K562 (cell line): ENCODE data around the gene GCNT2. TPM values are rescaled to one million over a fixed set of nuclear protein-coding genes. Genes with fewer than 3 reads are reported as not detected.

Experiments
- ATAC-seq: fragments of 200-7000 bp; cut with Tn5 transposase; 3 replicates; pipeline ENCODE4 v1.9.1; 2020; ENCODE audit warnings: moderate library complexity
- BruUV-seq: library from RNA; stranded (reverse); fragments of 400-500 nt; replicated peaks from 2 replicates; lab custom pipeline; 2021; lab: Mats Ljungman, UMichigan
- CTCF ChIA-PET: fragments of 300-600 bp; formaldehyde crosslinking; extraction: SDS; loops from one replicate; lab custom pipeline; 2021; ENCODE audit warnings: low intra/inter-chr PET ratio; lab: Yijun Ruan, JAX
- POLR2A ChIA-PET: fragments of 300-600, 350-650 bp; sonication (Branson Sonifier 250); formaldehyde crosslinking; extraction: SDS; loops from one replicate; lab custom pipeline; 2021; ENCODE audit warnings: antibody characterized with exemption, inconsistent platforms; lab: Yijun Ruan, JAX
- DNase-seq, 4 experiments: peaks; one replicate each; pipeline versions ENCODE4 v3.0.0 to v3.0.0-alpha.2; 2011 to 2018; ENCODE audit warnings: low spot score in 3 of 4, mixed read lengths in 3 of 4; ENCODE audit errors: extremely low read depth in 1 of 4
- FAIRE-seq: peaks from 2 replicates; lab custom pipeline; 2011; peaks lifted over from hg19 to GRCh38; lab: Jason Lieb, UNC
- H2AFZ ChIP-seq: 2 replicates; pipeline ENCODE4 v1.6.0; 2011; ENCODE audit warnings: low read depth, low read length, control low read depth, inconsistent platforms
- H3K27ac ChIP-seq: fragments of 200-600 bp; 3 replicates; pipeline ENCODE4 v1.8.0; 2011; ENCODE audit warnings: low read depth, mild to moderate bottlenecking, control low read depth, inconsistent platforms, low read length, moderate library complexity, mixed read lengths; ENCODE audit errors: extremely low read depth
- H3K27me3 ChIP-seq, 2 experiments: fragments of 300-600 bp in 1 of 2; 2 replicates in 1 of 2; 3 replicates in 1 of 2; pipeline versions ENCODE4 v1.6.0 to v1.8.0; 2011; ENCODE audit warnings: inconsistent platforms in 2 of 2, low read length in 2 of 2, mild to moderate bottlenecking in 1 of 2, mixed read lengths in 1 of 2, moderate library complexity in 1 of 2; ENCODE audit not compliant: control insufficient read depth in 2 of 2, insufficient read depth in 2 of 2
- H3K36me3 ChIP-seq: fragments of 300-600 bp; 3 replicates; pipeline ENCODE4 v1.8.0; 2011; ENCODE audit warnings: mild to moderate bottlenecking, low read length, inconsistent platforms; ENCODE audit not compliant: control insufficient read depth, insufficient read depth
- H3K4me1 ChIP-seq, 2 experiments: fragments of 200-600 bp in 1 of 2; replicated peaks in 1 of 2; 2 replicates in 1 of 2; 3 replicates in 1 of 2; pipeline versions ENCODE4 v1.5.1 to v1.8.0; 2011; ENCODE audit warnings: inconsistent platforms in 2 of 2, low read length in 2 of 2, mild to moderate bottlenecking in 1 of 2, mixed read lengths in 1 of 2, moderate library complexity in 1 of 2; ENCODE audit not compliant: control insufficient read depth in 2 of 2, insufficient read depth in 2 of 2
- H3K4me2 ChIP-seq: 2 replicates; pipeline ENCODE4 v1.6.1; 2011; ENCODE audit warnings: low read length, control low read depth, inconsistent platforms, mixed read lengths; ENCODE audit not compliant: insufficient read depth
- H3K4me3 ChIP-seq: fragments of 200-600 bp; sonication (generic), shearing (Covaris generic); 2 replicates; pipeline ENCODE4 v1.5.1; 2016; ENCODE audit warnings: control low read depth, inconsistent platforms
- H3K79me2 ChIP-seq: fragments of 200-600 bp; 3 replicates; pipeline ENCODE4 v1.8.0; 2011; ENCODE audit warnings: low read length, inconsistent platforms; ENCODE audit not compliant: control insufficient read depth, insufficient read depth
- H3K9ac ChIP-seq, 2 experiments: 2 replicates each; pipeline versions ENCODE4 v1.6.0 to v1.6.1; 2011; ENCODE audit warnings: low read depth in 2 of 2, low read length in 2 of 2, control low read depth in 1 of 2, inconsistent platforms in 1 of 2, mild to moderate bottlenecking in 1 of 2, mixed read lengths in 1 of 2; ENCODE audit not compliant: insufficient read depth in 1 of 2
- H3K9me1 ChIP-seq: one replicate; pipeline ENCODE4 v1.6.0; 2011; ENCODE audit warnings: inconsistent platforms, mild to moderate bottlenecking, low read length, moderate library complexity; ENCODE audit not compliant: control insufficient read depth, insufficient read depth
- H3K9me3 ChIP-seq: replicated peaks from 2 replicates; pipeline ENCODE4 v1.5.1; 2011; ENCODE audit warnings: low read depth, low read length, inconsistent platforms; ENCODE audit not compliant: control insufficient read depth, insufficient read depth
- H4K20me1 ChIP-seq: replicated peaks from 2 replicates; pipeline ENCODE4 v1.6.1; 2011; ENCODE audit warnings: low read length, inconsistent platforms, mixed read lengths; ENCODE audit not compliant: control insufficient read depth, insufficient read depth
- BRD4 ChIP-seq: fragments of 200-600 bp; sonication (generic); IDR thresholded peaks from 2 replicates; pipeline ENCODE4 v1.6.1; 2017; ENCODE audit warnings: inconsistent platforms
- CHD1 ChIP-seq: fragments of 200-600 bp; sonication (generic); IDR thresholded peaks from one replicate; pipeline ENCODE4 v1.6.1; 2012; ENCODE audit warnings: mild to moderate bottlenecking, moderate library complexity, low read length, inconsistent platforms
- CREM ChIP-seq: IDR thresholded peaks from 2 replicates; pipeline ENCODE4 v1.6.1; 2014; ENCODE audit warnings: antibody characterized with exemption, low read depth
- CTBP1 ChIP-seq: fragments of 450-650 bp; IDR thresholded peaks from 2 replicates; pipeline ENCODE4 v1.6.1; 2016; ENCODE audit warnings: borderline replicate concordance
- ELK3 ChIP-seq: fragments of 450-650 bp; formaldehyde crosslinking; IDR thresholded peaks from 2 replicates; pipeline ENCODE4 v1.4.0; 2020; ENCODE audit warnings: mild to moderate bottlenecking
- EP300 ChIP-seq: IDR thresholded peaks from 2 replicates; pipeline ENCODE4 v1.6.1; 2012; ENCODE audit warnings: low read length, improper control_type of control experiment
- GATAD2B ChIP-seq: fragments of 450-650 bp; IDR thresholded peaks from 2 replicates; pipeline ENCODE4 v1.6.1; 2017; ENCODE audit warnings: mild to moderate bottlenecking, borderline replicate concordance
- GTF2A2 ChIP-seq: IDR thresholded peaks from 2 replicates; pipeline ENCODE4 v1.6.1; 2016; ENCODE audit warnings: mild to moderate bottlenecking, missing genetic modification characterization, missing compliant biosample characterization
- GTF3C2 ChIP-seq: IDR thresholded peaks from 3 replicates; pipeline ENCODE4 v1.6.1; 2011; ENCODE audit warnings: borderline replicate concordance, mild to moderate bottlenecking, moderate library complexity; ENCODE audit not compliant: insufficient read length; ENCODE audit errors: extremely low read depth
- HDAC6 ChIP-seq: IDR thresholded peaks from 2 replicates; pipeline ENCODE4 v1.6.1; 2012; ENCODE audit warnings: low read depth, mild to moderate bottlenecking, control low read depth, inconsistent platforms, low read length, moderate library complexity
- NELFE ChIP-seq: IDR thresholded peaks from 2 replicates; pipeline ENCODE4 v1.6.1; 2011; ENCODE audit warnings: mild to moderate bottlenecking; ENCODE audit not compliant: insufficient read depth, insufficient read length
- NEUROD1 ChIP-seq: fragments of 150-350 bp; IDR thresholded peaks from 2 replicates; pipeline ENCODE4 v1.6.1; 2014; ENCODE audit warnings: borderline replicate concordance, low read length, low read depth; ENCODE audit not compliant: partially characterized antibody
- PHB2 ChIP-seq: fragments of 450-650 bp; IDR thresholded peaks from 2 replicates; pipeline ENCODE4 v1.6.1; 2017; ENCODE audit warnings: low read depth
- PTBP1 ChIP-seq: fragments of 200-400 bp; formaldehyde crosslinking; IDR thresholded peaks from 2 replicates; pipeline ENCODE4 v1.6.1; 2017; ENCODE audit warnings: low read depth, low read length
- RBM39 ChIP-seq: fragments of 200-400 bp; formaldehyde crosslinking; optimal IDR thresholded peaks from 2 replicates; pipeline ENCODE3; 2018; ENCODE audit warnings: low read depth, low read length
- THAP7 ChIP-seq: fragments of 250-450 bp; sonication (Bioruptor Pico); IDR thresholded peaks from 2 replicates; pipeline ENCODE4 v1.5.0; 2021
- YY1 ChIP-seq, 3 experiments: IDR thresholded peaks; 2 replicates each; pipeline ENCODE4 v1.6.1; 2011; ENCODE audit warnings: low read length in 2 of 3, mild to moderate bottlenecking in 2 of 3, moderate library complexity in 2 of 3, borderline replicate concordance in 1 of 3, control low read depth in 1 of 3, low read depth in 1 of 3; ENCODE audit not compliant: insufficient read depth in 3 of 3, insufficient replicate concordance in 2 of 3, control insufficient read depth in 1 of 3, insufficient read length in 1 of 3; ENCODE audit errors: extremely low read depth in 1 of 3
- ZNF3 ChIP-seq: fragments of 250-450 bp; sonication (Bioruptor Pico); IDR thresholded peaks from 2 replicates; pipeline ENCODE4 v1.5.0; 2021; ENCODE audit warnings: mild to moderate bottlenecking, moderate library complexity
- ZNF324 ChIP-seq: fragments of 250-450 bp; sonication (Bioruptor Pico); IDR thresholded peaks from 2 replicates; pipeline ENCODE4 v1.4.0; 2020; ENCODE audit warnings: mild to moderate bottlenecking
- WGBS: fragments of 100-300 bp; shearing (Covaris generic); methylation state at CpG from one replicate; pipeline ENCODE4 v1.1.6; 2016; ENCODE audit warnings: low coverage, mixed read lengths; ENCODE audit not compliant: insufficient coverage; ENCODE audit errors: missing lambda C conversion rate; 5-methylcytosine and 5-hydroxymethylcytosine counted together
- in situ Hi-C: fragments of 300-500 bp; cut with MboI; formaldehyde crosslinking; loops from 4 replicates; pipeline ENCODE4 v1.15.0; 2018; ENCODE audit warnings: inconsistent platforms, mixed read lengths
- intact Hi-C: fragments of 100-400 bp; cut with micrococcal nuclease; formaldehyde crosslinking; loops from 2 replicates; pipeline ENCODE4 v1.14.2; 2022
- polyA plus RNA-seq, 8 experiments: library from polyadenylated mRNA; depleted of rRNA in 4 of 8; stranded (reverse) in 5 of 8; unstranded in 3 of 8; fragments of >200 nt; fragmentation: Nextera tagmentation in 2 of 8; fragmentation: Illumina TruSeq in 1 of 8; extraction: Ambion mirVana in 2 of 8; extraction: Trizol in 1 of 8; gene quantifications; 2 replicates each; pipeline versions ENCODE4 v1.2.1 to v1.2.3, GENCODE V29; 2011 to 2014; ENCODE audit warnings: inconsistent platforms in 1 of 8, missing spikeins in 1 of 8
- total RNA-seq, 7 experiments: library from RNA; depleted of rRNA in 6 of 7; stranded (reverse); fragments of >200 nt in 6 of 7; fragmentation: Illumina TruSeq in 2 of 7; extraction: Trizol in 2 of 7; gene quantifications; 2 replicates each; pipeline versions ENCODE4 v1.2.1 to v1.2.3, GENCODE V29; 2011 to 2021; ENCODE audit warnings: low replicate concordance in 1 of 7

GCNT2 gene
- total and polyA plus RNA-seq, 9 of the 15 experiments (the other 6 are each of a cell fraction or from before 2014, with no cell fraction given): 0.78 to 2.6 (median 1.6) TPM

GRCh38 chr6:10555625-10556309 is 34.6 kb downstream of the GCNT2 start:
- Histone ChIP-seq H4K20me1 (no peaks in the 10 kb centered on the region), H3K9me3 (no peaks in the 10 kb centered on the region), H3K9ac (peak overlapping the region in 1 of 2 experiments; percentile 30; a peak in 1 of 4 replicates), H3K79me2 (no peaks in the 10 kb centered on the region), H3K4me2 (peak overlapping the region; percentile 26; the same call in 1 of the 2 replicates), H3K27me3 (peaks cover 37 to 44% of the 10 kb centered on the region in 2 experiments), H3K9me1 (no peaks in the 10 kb centered on the region), H3K27ac (no peak overlapping the region), H2AFZ (no peak overlapping the region; the same call in 1 of the 2 replicates), H3K36me3 (no peaks in the 10 kb centered on the region), H3K4me3 (no peak overlapping the region), H3K4me1 (no peaks in the 10 kb centered on the region)
- ATAC-seq (peak; percentile 44; the same call in 2 of the 3 replicates), FAIRE-seq (no peak), DNase-seq (no peak)
- WGBS: 7% methylated on average over 22 of the region's 22 CpGs
- intact Hi-C loops (no loop called here), in situ Hi-C loops (no loop called here)
- POLR2A ChIA-PET: interaction anchor here (0.6 to 1.8 kb wide), 8 partner anchors 10 to 914 kb away, joined by 3 to 12 read pairs (median 3); partner anchors contain the start of gene SMIM13
- no TSS peak for BruUV-seq
- CTCF ChIA-PET: no interaction called here
- TF ChIP-seq THAP7 (no peak), GTF2A2 (tag) (no peak), NELFE (no peak), HDAC6 (no peak), CHD1 (no peak), ZNF324 (CRISPR knock-in tag) (no peak), PHB2 (no peak), EP300 (no peak), CTBP1 (no peak), BRD4 (no peak), NEUROD1 (no peak), CREM (no peak), GATAD2B (no peak), ELK3 (CRISPR knock-in tag) (no peak), ZNF3 (CRISPR knock-in tag) (no peak), PTBP1 (no peak), GTF3C2 (no peak), YY1 (IDR thresholded peaks at IDR 0.05; ENCODE audit: borderline replicate concordance in 1 of 3, control insufficient read depth in 1 of 3, extremely low read depth in 1 of 3, insufficient read depth in 3 of 3, insufficient read length in 1 of 3, insufficient replicate concordance in 2 of 3, low read depth in 1 of 3, low read length in 2 of 3) (no peak), RBM39 (no peak)
